Measurements from ENCODE around the gene RSAD1.

Gene RSAD1

GRCh38 chr17:50498021-50498874 is 19.6 kb downstream of the RSAD1 start:
- H3K36me3 ChIP-seq, result no peaks in the 10 kb centered on the region
- no peak for TF ChIP-seq CTCF (IDR thresholded peaks at IDR 0.05; ENCODE audit: low read depth, low read length)
- H3K27ac ChIP-seq, result no peak overlapping the region
- no peaks in the 10 kb centered on the region for H3K27me3 ChIP-seq (ENCODE audit: insufficient read depth, low read depth, severe bottlenecking)
- peaks cover 3% of the 10 kb centered on the region for H3K9me3 ChIP-seq (ENCODE audit: severe bottlenecking)
- no peak overlapping the region for H3K4me3 ChIP-seq (ENCODE audit: low read depth, low read length)
- peak; percentile 54 for DNase-seq

GRCh38 chr17:50499270-50499669 is 20.6 kb downstream of the RSAD1 start:
- Histone ChIP-seq H3K9me3 (ENCODE audit: severe bottlenecking) (peaks cover 3% of the 10 kb centered on the region), H3K4me3 (ENCODE audit: low read depth, low read length) (no peak overlapping the region), H3K36me3 (no peaks in the 10 kb centered on the region), H3K27ac (no peak overlapping the region), H3K27me3 (ENCODE audit: insufficient read depth, low read depth, severe bottlenecking) (no peaks in the 10 kb centered on the region)
- no peak for TF ChIP-seq CTCF (IDR thresholded peaks at IDR 0.05; ENCODE audit: low read depth, low read length)
- no peak for DNase-seq

GRCh38 chr17:50499721-50500120 is 21.1 kb downstream of the RSAD1 start:
- Histone ChIP-seq H3K27ac (no peak overlapping the region), H3K9me3 (ENCODE audit: severe bottlenecking) (peaks cover 3% of the 10 kb centered on the region), H3K27me3 (ENCODE audit: insufficient read depth, low read depth, severe bottlenecking) (no peaks in the 10 kb centered on the region), H3K36me3 (no peaks in the 10 kb centered on the region), H3K4me3 (ENCODE audit: low read depth, low read length) (no peak overlapping the region)
- TF ChIP-seq CTCF (IDR thresholded peaks at IDR 0.05; ENCODE audit: low read depth, low read length), result no peak
- no peak for DNase-seq

GRCh38 chr17:50501054-50501453 is 22.4 kb downstream of the RSAD1 start:
- Histone ChIP-seq H3K36me3 (no peaks in the 10 kb centered on the region), H3K4me3 (ENCODE audit: low read depth, low read length) (no peak overlapping the region), H3K27ac (peak overlapping the region; percentile 88), H3K9me3 (ENCODE audit: severe bottlenecking) (peaks cover 3% of the 10 kb centered on the region), H3K27me3 (ENCODE audit: insufficient read depth, low read depth, severe bottlenecking) (no peaks in the 10 kb centered on the region)
- peak; percentile 68 for DNase-seq
- peak; percentile 40 for TF ChIP-seq CTCF (IDR thresholded peaks at IDR 0.05; ENCODE audit: low read depth, low read length)

- H3K9me3 ChIP-seq (ENCODE audit: severe bottlenecking), result peaks cover 3% of the 10 kb centered on the region
- no peak overlapping the region for H3K4me3 ChIP-seq (ENCODE audit: low read depth, low read length)
- DNase-seq, result no peak
- no peaks in the 10 kb centered on the region for H3K36me3 ChIP-seq
- no peaks in the 10 kb centered on the region for H3K27me3 ChIP-seq (ENCODE audit: insufficient read depth, low read depth, severe bottlenecking)
- no peak for TF ChIP-seq CTCF (IDR thresholded peaks at IDR 0.05; ENCODE audit: low read depth, low read length)
- peak overlapping the region; percentile 30; the same call in 1 of the 2 replicates for H3K27ac ChIP-seq
Observed at GRCh38 chr17:50502301-50502990, 23.8 kb downstream of the RSAD1 start.
